HG03066 (cell line): ENCODE results near the gene NARS2.

Experiments
- ATAC-seq: cut with Tn5 transposase; IDR thresholded peaks from one replicate; pipeline ENCODE4 v1.9.1; 2021; ENCODE audit warnings: low read depth; ENCODE audit not compliant: unreplicated experiment

The NARS2 gene

GRCh38 chr11:78418584-78419211, 156.0 kb downstream of the NARS2 start:
- ATAC-seq, result no peak

- ATAC-seq, result peak; percentile 41
These were observed 156.6 kb downstream of the NARS2 start for GRCh38 chr11:78417888-78418583.

- ATAC-seq, result peak; percentile 10
These were observed 157.3 kb downstream of the NARS2 start, which contains the start of gene GAB2 for GRCh38 chr11:78417175-78417887. GAB2 (minus strand) TSS chr11:78417820; CDS start chr11:78417720, 100 bp downstream.

GRCh38 chr11:78416285-78417174, 158.1 kb downstream of the NARS2 start:
- peak; percentile 52 for ATAC-seq

GRCh38 chr11:78415338-78415737, 159.3 kb downstream of the NARS2 start:
- ATAC-seq, result no peak

GRCh38 chr11:78414321-78415051, 160.2 kb downstream of the NARS2 start:
- ATAC-seq, result no peak

GRCh38 chr11:78408619-78409018, 166.0 kb downstream of the NARS2 start:
- no peak for ATAC-seq

- no peak for ATAC-seq
These were observed 168.0 kb downstream of the NARS2 start for GRCh38 chr11:78406568-78407196.

GRCh38 chr11:78405805-78406204, 168.9 kb downstream of the NARS2 start:
- ATAC-seq, result no peak

GRCh38 chr11:78403781-78404180, 170.9 kb downstream of the NARS2 start:
- ATAC-seq, result no peak

GRCh38 chr11:78402847-78403246, 171.8 kb downstream of the NARS2 start:
- no peak for ATAC-seq

- no peak for ATAC-seq
These were observed 174.0 kb downstream of the NARS2 start for GRCh38 chr11:78400702-78401101.

- no peak for ATAC-seq
These were observed 174.5 kb downstream of the NARS2 start for GRCh38 chr11:78400116-78400515.

- no peak for ATAC-seq
These were observed 175.5 kb downstream of the NARS2 start for GRCh38 chr11:78399136-78399535.

- ATAC-seq, result no peak
These were observed 175.9 kb downstream of the NARS2 start for GRCh38 chr11:78398715-78399114.

- ATAC-seq, result peak; percentile 54
These were observed 177.3 kb downstream of the NARS2 start for GRCh38 chr11:78397398-78397797.

- no peak for ATAC-seq
These were observed 179.1 kb downstream of the NARS2 start for GRCh38 chr11:78395597-78395996.

GRCh38 chr11:78392854-78393253, 181.8 kb downstream of the NARS2 start:
- no peak for ATAC-seq

GRCh38 chr11:78391424-78391823, 183.2 kb downstream of the NARS2 start:
- ATAC-seq, result no peak
